HG02759 (cell line): ENCODE data around the gene PDZD2.
"Not testable (repeated sequence)": the region's sequence is repeated elsewhere in the genome, so short reads cannot be mapped to it uniquely, and the experiment has no call there.

Experiments used
- ATAC-seq: cut with Tn5 transposase; IDR thresholded peaks from one replicate; pipeline ENCODE4 v1.9.1; 2021; ENCODE audit warnings: mild to moderate bottlenecking, moderate library complexity; ENCODE audit not compliant: unreplicated experiment

PDZD2 gene

GRCh38 chr5:32027093-32027716 is 388.3 kb downstream of the PDZD2 start:
- ATAC-seq = no peak

DNA sequence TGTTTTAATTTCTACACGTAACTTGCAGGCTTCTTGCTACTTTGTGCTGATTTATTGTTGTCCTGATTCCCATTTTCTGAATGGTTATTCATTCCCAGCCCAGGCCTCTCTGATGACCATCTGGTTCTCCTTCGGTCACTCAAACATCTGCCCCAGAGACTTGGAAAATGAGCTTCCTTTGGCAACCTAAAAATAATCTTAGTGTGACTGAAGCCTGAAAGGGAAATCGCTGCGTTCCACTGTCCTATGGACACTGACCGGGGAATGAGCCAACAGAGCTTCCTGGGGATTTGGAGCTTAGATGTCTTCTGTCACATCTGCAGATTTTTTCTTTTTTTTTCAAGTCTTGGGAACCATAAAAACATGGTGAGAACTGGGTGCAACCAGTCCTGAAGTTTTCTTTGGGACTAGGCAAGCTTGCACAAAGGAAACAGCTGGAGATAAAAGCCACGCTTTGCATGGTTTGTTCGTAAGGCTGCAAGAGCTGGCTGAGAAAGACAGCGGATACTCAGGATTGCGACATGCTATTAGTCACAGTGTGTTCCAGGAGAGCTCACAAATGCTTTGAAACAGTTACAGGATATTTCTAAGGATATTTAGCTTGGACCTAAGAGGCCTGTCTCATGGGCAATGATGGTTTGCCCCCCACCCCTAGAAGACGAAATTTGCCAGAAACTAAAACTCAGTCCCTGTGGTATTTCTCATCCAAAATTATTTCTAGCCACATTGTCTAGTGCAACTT is 389.0 kb downstream of the PDZD2 start:
- ATAC-seq = no peak

GRCh38 chr5:32029261-32029660 is 390.3 kb downstream of the PDZD2 start:
- ATAC-seq = no peak

GRCh38 chr5:32029781-32030180 is 390.9 kb downstream of the PDZD2 start:
- ATAC-seq = no peak

DNA sequence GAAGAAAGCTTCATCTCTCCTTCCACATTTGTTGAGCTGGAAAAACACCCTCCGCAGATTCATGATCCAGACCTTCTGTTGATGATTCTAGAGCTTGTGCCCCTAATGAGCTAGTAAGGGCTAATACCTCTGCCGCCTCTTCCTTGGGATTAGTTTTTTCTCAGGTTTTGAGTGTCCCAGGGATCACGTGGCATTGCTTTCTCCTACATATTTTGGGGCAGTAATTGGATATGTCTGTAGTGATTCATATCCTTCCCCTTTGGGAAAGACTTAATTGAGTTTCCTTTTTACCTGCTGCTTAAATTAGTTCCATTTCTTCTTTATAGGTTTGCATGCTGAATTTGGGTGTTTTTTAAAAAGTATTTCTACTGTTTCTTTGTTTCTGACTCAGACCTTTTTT is 391.3 kb downstream of the PDZD2 start:
- ATAC-seq = no peak

- ATAC-seq = no peak
Observed at GRCh38 chr5:32030686-32031085, 391.8 kb downstream of the PDZD2 start.

GRCh38 chr5:32031089-32031488 is 392.2 kb downstream of the PDZD2 start:
- no peak for ATAC-seq

DNA sequence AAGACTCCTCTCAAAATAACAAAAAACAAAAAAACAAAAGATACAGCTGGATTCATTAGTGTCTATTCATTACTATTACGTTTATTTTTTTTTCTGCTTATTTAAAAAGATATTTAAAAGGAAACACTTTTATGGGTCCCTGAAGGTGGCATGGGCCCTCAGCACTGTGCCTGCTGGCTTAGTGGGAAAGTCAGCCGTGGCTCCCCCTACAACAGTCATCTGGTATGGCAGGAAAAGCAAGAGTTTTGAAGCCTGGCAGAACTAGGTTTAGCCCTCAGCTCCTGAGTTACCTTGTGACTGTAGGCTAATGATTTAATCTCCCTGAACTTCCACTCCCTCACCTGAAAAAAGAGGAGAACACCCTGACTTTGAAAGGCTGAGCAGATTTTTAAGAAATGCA is 399.6 kb downstream of the PDZD2 start:
- ATAC-seq = no peak

DNA sequence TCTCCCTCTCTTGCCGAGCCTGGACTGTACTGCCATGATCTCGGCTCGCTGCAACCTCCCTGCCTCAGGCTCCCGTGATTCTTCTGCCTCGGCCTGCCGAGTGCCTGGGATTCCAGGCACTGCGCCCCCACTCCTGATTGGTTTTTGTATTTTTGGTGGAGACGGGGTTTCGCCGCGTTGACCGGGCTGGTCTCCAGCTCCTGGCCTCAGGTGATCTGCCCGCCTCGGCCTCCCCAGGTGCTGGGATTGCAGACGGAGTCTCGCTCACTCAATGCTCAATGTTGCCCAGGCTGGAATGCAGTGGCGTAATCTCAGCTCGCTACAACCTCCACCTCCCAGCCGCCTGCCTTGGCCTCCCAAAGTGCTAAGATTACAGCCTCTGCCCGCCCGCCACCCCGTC is 400.2 kb downstream of the PDZD2 start:
- ATAC-seq = not testable (repeated sequence)

GRCh38 chr5:32039601-32040000 is 400.7 kb downstream of the PDZD2 start:
- not testable (repeated sequence) for ATAC-seq

- not testable (repeated sequence) for ATAC-seq
Observed at GRCh38 chr5:32040181-32040695, 401.3 kb downstream of the PDZD2 start.

DNA sequence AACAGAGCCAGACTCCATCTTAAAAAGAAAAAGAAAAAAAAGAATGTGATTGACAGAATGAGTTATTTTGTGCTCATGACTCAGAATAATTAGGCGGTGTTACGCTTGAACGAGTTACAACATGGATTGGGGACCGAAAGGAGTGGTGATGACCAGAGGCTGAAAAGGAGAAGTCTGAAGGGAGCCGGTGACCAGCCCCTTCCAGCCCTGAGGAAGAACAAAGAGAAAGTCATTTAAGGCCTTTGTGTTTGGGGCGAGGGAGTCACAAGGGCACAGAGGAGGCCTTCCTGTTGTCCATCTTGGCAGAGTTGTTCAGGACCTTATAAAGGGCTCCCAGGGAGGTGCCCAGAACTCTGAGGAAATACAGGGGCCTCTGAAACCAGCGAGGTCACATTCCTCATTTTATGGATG is 403.6 kb downstream of the PDZD2 start:
- no peak for ATAC-seq

DNA sequence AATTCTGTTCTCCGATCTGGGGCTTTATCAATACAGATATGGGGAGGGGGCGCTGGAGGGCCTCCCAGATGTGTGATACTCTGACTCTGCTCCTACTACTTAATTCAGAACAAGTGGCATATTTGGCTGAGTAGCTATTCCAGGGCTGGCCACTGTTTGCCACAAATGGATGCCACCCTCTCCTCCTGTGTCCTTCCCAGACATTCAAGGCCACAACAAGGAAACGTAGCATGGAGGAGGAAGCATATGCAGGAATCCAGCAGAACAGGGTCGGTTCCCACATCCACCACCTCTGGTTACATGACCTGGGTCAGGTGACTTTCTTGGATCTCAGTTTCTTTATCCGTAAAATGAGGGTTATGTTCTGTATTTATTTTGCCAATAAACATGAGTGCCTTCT is 404.2 kb downstream of the PDZD2 start:
- ATAC-seq = no peak

GRCh38 chr5:32044434-32044833 is 405.5 kb downstream of the PDZD2 start:
- no peak for ATAC-seq

- ATAC-seq = no peak
Observed at GRCh38 chr5:32044939-32045338, 406.0 kb downstream of the PDZD2 start.

- no peak for ATAC-seq
Observed at GRCh38 chr5:32047056-32047455, 408.1 kb downstream of the PDZD2 start.

DNA sequence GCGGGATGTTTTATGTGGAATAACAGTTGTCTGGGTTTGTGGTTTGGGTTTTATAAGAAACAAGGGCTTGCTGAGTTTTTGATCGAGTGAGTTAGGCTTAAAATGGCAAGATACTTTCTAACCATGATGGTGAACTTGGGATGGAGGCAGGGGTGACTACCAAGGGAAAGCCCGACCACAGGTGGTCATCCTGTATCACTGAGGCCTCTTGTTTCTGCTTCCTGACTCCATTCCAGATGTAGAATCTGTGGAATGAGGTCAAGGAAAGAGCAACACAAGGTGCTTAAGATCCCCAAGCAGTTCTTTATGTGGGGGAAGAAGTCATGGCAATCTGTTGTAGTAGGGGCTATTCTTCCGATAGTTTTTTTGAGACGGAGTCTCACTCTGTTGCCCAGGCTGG is 412.9 kb downstream of the PDZD2 start:
- no peak for ATAC-seq

GRCh38 chr5:32055891-32056866 is 417.2 kb downstream of the PDZD2 start:
- no peak for ATAC-seq

DNA sequence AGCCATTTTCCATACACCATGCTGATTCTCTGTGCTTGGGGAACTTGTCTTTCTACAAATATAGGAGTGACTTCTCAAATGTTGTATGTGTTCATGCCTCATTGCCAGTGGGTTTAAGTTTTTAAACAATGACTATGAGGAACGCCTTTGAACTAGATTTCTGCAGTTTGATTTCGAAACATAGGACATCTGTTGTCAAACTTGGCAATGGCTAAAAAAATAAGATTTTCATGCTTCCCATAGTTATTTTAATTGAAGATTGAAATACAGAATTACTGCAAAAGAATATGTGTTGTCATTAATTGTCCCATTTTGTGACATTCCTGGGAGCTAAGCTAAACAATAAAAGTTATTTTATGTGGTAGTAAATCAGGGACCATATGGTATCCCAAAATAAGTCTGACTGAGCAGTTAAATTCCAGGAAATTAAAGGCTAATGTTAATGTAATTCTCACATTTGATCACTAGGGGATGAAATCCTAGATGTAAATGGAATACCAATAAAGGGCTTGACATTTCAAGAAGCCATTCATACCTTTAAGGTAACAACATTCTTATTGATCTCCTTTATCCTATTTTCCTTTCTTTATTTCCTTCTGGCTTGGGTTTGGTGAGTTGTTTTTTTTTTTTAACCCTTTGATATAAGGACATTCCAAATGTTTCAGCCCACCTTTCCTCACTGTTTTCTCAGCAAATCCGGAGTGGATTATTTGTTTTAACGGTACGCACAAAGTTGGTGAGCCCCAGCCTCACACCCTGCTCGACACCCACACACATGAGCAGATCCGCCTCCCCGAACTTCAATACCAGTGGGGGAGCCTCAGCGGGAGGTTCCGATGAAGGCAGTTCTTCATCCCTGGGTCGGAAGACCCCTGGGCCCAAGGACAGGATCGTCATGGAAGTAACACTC is 418.5 kb downstream of the PDZD2 start:
- no peak for ATAC-seq

DNA sequence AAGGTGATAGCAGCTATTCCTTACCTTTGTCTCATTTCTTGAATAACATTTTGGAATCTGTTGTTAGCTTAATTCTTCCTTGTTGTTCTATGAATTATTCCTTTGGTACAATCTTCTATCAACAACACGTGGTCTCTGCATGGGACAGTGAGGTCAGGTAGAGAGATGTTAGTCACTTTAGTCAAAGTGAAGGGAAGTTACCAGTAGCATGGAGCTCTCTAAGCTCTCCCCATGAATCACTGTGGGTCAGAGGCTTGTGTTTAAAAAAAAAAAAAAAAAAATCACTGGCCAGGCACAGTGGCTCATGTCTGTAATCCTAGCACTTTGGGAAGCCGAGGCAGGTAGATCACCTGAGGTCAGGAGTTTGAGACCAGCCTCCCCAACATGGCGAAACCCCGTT is 419.2 kb downstream of the PDZD2 start:
- no peak for ATAC-seq
